ENCODE data around the gene C1GALT1. TPM values are rescaled to one million over a fixed set of nuclear protein-coding genes. Genes with fewer than 3 reads are reported as not detected.
A peak's percentile ranks its signal among the peaks of the same experiment; 100 is the strongest.

The C1GALT1 gene
- total and polyA plus RNA-seq, 12 donors = 3.6 to 217 (median 18.2) TPM

DNA sequence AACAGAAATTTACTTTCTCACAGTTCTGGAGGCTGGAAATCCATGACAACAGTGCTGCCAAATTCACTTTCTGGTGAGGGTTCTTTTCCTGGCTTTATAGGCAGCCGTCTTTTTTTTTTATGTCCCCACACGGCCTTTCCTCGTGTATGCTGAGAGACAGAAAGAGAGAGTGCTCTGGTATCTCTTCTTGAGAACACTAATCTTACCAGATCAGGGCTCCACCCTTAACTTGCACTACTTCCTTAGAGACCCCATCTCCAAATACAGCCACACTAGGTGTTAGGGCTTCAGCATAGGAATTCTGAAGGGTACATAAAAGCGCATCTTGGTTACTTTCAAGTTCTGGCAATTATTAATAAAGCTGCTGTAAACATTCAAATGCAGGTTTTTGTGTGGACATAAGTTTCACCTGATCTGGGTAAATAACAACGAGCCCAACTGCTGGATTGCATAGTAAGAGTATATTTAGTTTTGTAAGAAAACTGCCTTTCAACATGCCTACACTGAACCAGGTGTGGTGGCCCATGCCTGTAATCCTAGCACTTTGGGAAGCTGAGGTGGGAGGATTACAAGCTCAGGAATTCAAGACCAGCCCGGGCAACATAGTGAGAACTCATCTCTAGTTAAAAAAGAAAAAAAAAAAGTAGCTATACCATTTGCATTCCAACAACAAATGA lies 8.2 kb upstream of the C1GALT1 start:
- Histone ChIP-seq H3K36me3 (replicated peaks in 1 of 2) (no peaks in the 10 kb centered on the region), H3K27me3 (no peaks in the 10 kb centered on the region), H3K27ac (no peak overlapping the region), H3K4me1 (replicated peaks in 1 of 2) (peaks cover 0 to 7% of the 10 kb centered on the region in 2 donors), H3K9me3 (replicated peaks in 1 of 3) (peaks cover 0 to 5% (median 0%) of the 10 kb centered on the region in 3 donors), H3K4me3 (no peak overlapping the region)
- intact Hi-C loops (cut with DNase I) = no loop called here
- no peak for DNase-seq
- WGBS, 4 donors = 76 to 92% (median 83%) methylated on average over 6 of the region's 6 CpGs
- TF ChIP-seq CTCF (IDR thresholded peaks at IDR 0.05) (no peak), POLR2A (IDR thresholded peaks at IDR 0.05) (no peak)

DNA sequence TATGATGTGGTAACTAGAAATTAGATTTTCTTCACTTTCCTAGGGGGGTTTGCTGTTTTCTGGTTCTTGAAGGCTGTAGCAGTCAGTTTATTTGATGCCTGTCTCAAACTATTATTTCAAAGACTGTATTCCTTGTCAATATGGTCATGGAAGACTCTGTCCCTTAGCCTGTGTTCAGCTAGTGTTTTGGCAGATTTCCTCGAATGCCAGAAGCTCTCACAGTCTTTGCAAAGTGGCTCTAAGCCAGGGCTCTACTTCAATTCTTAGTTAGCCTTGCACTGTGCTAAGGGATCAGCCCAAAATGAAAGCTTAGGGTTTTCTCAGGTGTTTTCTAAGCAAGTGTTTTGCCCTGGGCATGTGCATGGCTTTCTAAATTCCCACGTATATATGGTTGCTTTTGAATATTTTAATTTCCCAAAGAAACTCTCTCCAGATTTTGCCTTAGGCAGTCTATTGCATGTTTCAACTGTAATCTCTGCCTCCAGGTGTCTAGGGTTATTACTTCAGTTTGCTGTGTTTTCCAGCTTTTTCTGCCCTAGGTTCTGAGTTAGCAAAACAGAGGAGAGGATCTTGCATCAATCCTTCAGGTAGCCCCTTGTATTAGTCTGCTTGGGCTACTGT lies 7.2 kb upstream of the C1GALT1 start:
- Histone ChIP-seq H3K4me3 (no peak overlapping the region), H3K27ac (no peak overlapping the region), H3K36me3 (replicated peaks in 1 of 2) (no peaks in the 10 kb centered on the region), H3K4me1 (replicated peaks in 1 of 2) (peaks cover 0 to 7% of the 10 kb centered on the region in 2 donors), H3K9me3 (replicated peaks in 1 of 3) (peaks cover 0 to 5% (median 0%) of the 10 kb centered on the region in 3 donors), H3K27me3 (no peaks in the 10 kb centered on the region)
- 57 to 73% (median 63%) methylated on average over 2 of the region's 2 CpGs for WGBS, 4 donors
- no peak for TF ChIP-seq CTCF (IDR thresholded peaks at IDR 0.05)
- TF ChIP-seq POLR2A (IDR thresholded peaks at IDR 0.05) = no peak
- no peak for DNase-seq
- intact Hi-C loops (cut with DNase I) = no loop called here

DNA sequence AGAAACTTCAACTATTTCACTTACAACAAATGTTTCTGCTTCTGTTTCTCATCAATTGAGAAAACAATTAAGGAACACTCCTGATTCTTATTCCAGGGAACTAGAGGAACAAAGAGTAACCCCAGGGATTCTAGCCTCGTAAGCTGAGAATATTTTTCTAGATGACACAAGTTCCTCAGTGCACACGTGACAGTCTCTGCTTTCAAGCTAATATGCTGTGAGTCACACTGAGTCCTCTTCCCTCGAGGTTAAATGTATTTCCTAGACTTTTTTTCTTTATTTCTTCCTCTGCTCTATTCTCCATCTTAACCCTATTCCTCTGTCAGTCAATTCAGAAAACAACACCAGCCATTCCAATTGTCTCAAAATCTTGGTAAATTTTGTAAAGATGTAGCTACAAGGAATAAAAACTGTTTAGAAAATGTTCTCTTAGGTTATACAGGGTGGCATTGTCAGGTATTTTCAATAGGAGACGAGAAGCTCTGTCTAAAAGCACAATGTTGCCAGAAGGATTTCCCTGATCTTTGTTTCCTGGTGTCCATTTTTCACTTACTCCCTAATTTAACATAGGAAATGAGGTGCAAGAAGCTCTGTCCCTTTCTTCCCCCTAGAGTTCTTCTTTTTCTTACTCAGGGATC lies 5.8 kb upstream of the C1GALT1 start:
- WGBS, 4 donors = 12 to 17% (median 14%) methylated on average over 4 of the region's 4 CpGs
- H3K9me3 ChIP-seq (replicated peaks in 1 of 3) = peaks cover 0 to 5% (median 0%) of the 10 kb centered on the region in 3 donors
- H3K27ac ChIP-seq = peak overlapping the region in 4 of 5 donors; percentile 1 to 55 (median 50)
- H3K4me1 ChIP-seq (replicated peaks in 1 of 2) = peaks cover 0 to 14% of the 10 kb centered on the region in 2 donors
- no peaks in the 10 kb centered on the region for H3K36me3 ChIP-seq (replicated peaks in 1 of 2)
- intact Hi-C loops (cut with DNase I) = no loop called here
- H3K4me3 ChIP-seq = peak overlapping the region in 1 of 4 donors; percentile 11
- DNase-seq = peak; percentile 22 to 57 (median 47)
- TF ChIP-seq POLR2A (IDR thresholded peaks at IDR 0.05) (no peak), CTCF (IDR thresholded peaks at IDR 0.05) (no peak)
- no peaks in the 10 kb centered on the region for H3K27me3 ChIP-seq

DNA sequence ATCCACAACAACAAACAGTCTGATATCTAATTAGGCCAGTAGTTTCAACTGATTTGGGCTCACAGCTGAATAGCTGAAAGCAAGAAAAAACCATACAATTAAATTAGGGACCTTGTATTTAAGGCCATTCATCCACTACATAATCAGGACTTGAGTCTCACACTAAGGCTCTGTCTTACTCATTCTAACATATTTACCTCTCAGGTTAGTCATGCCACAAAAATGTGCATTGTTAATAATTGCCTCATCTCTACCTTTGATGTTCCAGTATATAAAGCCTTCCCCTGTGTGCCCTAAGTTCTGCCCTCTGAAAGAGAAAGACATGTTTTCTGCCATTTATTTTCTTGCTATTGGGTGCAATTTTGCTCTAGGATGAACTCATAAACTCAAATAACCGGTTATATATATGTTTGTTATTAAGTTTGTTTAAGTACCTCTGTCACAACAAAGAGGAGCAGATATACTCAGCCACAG lies 5.3 kb upstream of the C1GALT1 start:
- Histone ChIP-seq H3K27ac (peak overlapping the region in 4 of 5 donors; percentile 1 to 55 (median 50)), H3K27me3 (no peaks in the 10 kb centered on the region), H3K9me3 (replicated peaks in 1 of 3) (peaks cover 0 to 5% (median 0%) of the 10 kb centered on the region in 3 donors), H3K4me3 (no peak overlapping the region), H3K4me1 (replicated peaks in 1 of 2) (peaks cover 0 to 15% of the 10 kb centered on the region in 2 donors), H3K36me3 (replicated peaks in 1 of 2) (no peaks in the 10 kb centered on the region)
- WGBS, 4 donors = 86 to 92% (median 89%) methylated on average over 1 of the region's 1 CpG
- DNase-seq = no peak
- intact Hi-C loops (cut with DNase I) = no loop called here
- TF ChIP-seq POLR2A (IDR thresholded peaks at IDR 0.05) (no peak), CTCF (IDR thresholded peaks at IDR 0.05) (no peak)

Data from adrenal gland (tissue), 12 donors.